HG03064 (cell line): ENCODE results near the gene C9orf153.
"Not testable (repeated sequence)": the region's sequence is repeated elsewhere in the genome, so short reads cannot be mapped to it uniquely, and the experiment has no call there.

Experiments used
- ATAC-seq: cut with Tn5 transposase; IDR thresholded peaks from one replicate; pipeline ENCODE4 v1.9.1; 2021; ENCODE audit warnings: low read depth; ENCODE audit not compliant: unreplicated experiment

The C9orf153 gene

GRCh38 chr9:86200599-86201162 lies 58.8 kb downstream of the C9orf153 start:
- ATAC-seq: no peak

GRCh38 chr9:86193088-86193487 lies 66.4 kb downstream of the C9orf153 start:
- ATAC-seq: no peak

- not testable (repeated sequence) for ATAC-seq
Observed at GRCh38 chr9:86190700-86191099, 68.8 kb downstream of the C9orf153 start.

- ATAC-seq: no peak
Observed at GRCh38 chr9:86187121-86187520, 72.3 kb downstream of the C9orf153 start.

GRCh38 chr9:86186696-86187095 lies 72.8 kb downstream of the C9orf153 start:
- ATAC-seq: no peak

- no peak for ATAC-seq
Observed at GRCh38 chr9:86185872-86186271, 73.6 kb downstream of the C9orf153 start.

GRCh38 chr9:86184138-86184524 lies 75.3 kb downstream of the C9orf153 start:
- ATAC-seq: no peak

- no peak for ATAC-seq
Observed at GRCh38 chr9:86183229-86184137, 76.0 kb downstream of the C9orf153 start.

GRCh38 chr9:86181379-86182315 lies 77.8 kb downstream of the C9orf153 start:
- no peak for ATAC-seq

- ATAC-seq: no peak
Observed at GRCh38 chr9:86178503-86178902, 81.0 kb downstream of the C9orf153 start.

- ATAC-seq: no peak
Observed at GRCh38 chr9:86177995-86178394, 81.5 kb downstream of the C9orf153 start.

GRCh38 chr9:86176468-86176867 lies 83.0 kb downstream of the C9orf153 start:
- no peak for ATAC-seq

- ATAC-seq: no peak
Observed at GRCh38 chr9:86175743-86176456, 83.6 kb downstream of the C9orf153 start.

- no peak for ATAC-seq
Observed at GRCh38 chr9:86175223-86175622, 84.2 kb downstream of the C9orf153 start.
